GDM1 (cell line): ENCODE measurements around the gene ACSS3.
"Not testable (repeated sequence)": the region's sequence is repeated elsewhere in the genome, so short reads cannot be mapped to it uniquely, and the experiment has no call there.

Experiments
- DNase-seq: peaks from one replicate; lab custom pipeline; 2025; lab: John Stamatoyannopoulos, UW

ACSS3 gene, protein sequence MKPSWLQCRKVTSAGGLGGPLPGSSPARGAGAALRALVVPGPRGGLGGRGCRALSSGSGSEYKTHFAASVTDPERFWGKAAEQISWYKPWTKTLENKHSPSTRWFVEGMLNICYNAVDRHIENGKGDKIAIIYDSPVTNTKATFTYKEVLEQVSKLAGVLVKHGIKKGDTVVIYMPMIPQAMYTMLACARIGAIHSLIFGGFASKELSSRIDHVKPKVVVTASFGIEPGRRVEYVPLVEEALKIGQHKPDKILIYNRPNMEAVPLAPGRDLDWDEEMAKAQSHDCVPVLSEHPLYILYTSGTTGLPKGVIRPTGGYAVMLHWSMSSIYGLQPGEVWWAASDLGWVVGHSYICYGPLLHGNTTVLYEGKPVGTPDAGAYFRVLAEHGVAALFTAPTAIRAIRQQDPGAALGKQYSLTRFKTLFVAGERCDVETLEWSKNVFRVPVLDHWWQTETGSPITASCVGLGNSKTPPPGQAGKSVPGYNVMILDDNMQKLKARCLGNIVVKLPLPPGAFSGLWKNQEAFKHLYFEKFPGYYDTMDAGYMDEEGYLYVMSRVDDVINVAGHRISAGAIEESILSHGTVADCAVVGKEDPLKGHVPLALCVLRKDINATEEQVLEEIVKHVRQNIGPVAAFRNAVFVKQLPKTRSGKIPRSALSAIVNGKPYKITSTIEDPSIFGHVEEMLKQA

DNA sequence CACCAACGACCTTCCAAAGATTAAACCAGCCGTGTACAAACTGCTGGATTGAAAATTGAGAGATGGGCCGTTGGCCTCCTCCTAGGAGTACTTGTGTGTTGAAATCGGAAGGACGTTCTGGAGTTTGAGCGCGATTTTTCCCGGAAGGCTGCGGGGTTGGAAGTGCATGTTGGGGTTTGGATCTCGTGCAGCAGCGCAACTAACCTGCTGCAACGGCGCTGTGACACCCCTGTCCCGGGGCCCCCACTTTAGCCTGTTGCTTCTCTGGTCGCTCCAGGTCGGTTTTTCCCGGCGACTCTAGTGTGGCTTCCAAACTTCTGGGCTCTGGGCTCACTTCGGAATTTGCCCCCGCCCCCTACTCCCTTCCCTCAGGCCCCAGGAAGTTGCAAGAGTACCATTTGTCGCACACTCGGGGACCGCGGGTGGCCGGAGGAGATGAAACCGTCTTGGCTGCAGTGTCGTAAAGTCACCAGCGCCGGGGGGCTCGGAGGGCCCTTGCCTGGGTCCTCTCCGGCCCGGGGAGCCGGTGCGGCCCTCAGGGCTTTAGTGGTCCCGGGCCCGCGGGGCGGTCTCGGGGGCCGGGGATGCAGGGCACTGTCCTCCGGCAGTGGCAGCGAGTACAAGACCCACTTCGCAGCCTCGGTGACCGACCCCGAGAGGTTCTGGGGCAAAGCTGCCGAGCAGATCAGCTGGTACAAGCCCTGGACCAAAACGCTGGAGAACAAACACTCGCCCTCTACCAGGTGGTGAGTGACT lies at the start of gene ACSS3:
Gene ACSS3, plus strand, starts transcription at position 394 of the 756 bp plus-strand sequence. Its CDS starts 42 bp downstream, at position 436.
- DNase-seq = no peak

DNA sequence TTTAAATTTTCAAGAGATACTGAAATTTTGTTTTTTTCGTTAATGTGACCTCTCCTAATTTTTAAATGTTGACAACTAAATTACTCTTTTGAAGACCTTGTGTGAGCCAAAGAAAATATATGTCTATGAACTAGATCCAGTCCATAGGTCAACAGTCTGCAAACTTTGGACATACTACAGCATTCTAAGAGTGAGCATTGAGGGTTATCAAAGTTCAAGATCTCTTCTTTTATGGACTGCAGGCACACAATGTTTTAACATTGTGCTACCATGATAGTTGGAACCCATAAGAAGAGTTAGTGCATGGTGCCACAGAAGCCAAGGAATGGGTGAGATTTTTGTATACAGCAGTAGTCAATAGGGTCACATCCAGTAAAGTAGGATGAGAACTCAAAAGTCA lies 43.0 kb upstream of the ACSS3 start:
- no peak for DNase-seq

DNA sequence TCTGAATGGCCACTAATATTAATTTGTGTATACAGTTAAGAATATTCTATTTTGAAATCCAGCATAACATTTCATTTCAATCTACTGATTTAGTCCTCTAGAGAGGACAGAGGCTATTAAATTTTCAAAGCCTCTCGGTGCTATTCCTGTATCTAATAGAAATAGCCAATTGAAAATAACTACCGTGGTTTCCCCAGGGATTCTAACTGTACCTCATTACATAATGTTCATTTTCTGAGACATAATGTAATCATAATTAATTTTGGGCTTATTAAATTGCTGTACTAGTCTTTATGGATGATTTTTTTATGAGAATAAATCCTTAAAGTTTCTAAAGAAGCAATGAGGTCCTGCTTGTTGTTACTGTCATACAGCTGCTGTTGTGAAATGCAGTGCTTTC lies 38.6 kb upstream of the ACSS3 start:
- DNase-seq = no peak

DNA sequence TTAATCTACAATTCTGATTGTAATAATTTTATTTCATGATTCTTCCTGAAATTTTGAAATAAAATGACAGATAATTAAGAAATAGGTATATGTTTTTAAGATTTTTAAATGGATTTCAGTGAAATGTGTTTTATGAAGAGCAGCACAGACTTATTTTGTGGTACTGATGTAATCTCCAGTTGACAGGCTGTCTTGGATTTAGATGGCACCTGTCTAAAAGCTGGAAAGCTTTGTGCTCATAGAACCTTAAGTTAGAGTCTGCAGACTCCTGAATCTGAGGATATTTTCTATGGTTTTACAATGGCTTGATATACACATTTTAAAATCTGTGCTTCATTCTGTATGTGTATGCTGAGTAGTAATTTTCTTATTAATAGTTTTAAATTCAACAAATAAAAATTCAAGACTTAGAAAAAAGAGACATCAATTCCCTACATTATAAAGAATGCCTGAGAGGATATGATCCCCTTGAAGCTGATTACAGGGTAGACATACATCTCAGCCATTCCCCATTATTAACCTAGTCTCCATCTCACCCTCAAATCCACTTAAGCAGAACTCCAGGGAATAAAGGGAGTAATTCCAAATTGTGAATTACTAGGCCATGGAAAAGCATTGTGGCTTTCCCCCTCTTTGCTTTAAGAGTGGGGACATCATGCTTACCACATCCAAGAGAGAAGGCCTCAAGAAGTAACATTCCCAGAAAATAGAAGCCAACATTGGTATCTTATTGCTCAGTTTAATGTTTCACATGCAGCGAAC lies 33.7 kb upstream of the ACSS3 start:
- no peak for DNase-seq

DNA sequence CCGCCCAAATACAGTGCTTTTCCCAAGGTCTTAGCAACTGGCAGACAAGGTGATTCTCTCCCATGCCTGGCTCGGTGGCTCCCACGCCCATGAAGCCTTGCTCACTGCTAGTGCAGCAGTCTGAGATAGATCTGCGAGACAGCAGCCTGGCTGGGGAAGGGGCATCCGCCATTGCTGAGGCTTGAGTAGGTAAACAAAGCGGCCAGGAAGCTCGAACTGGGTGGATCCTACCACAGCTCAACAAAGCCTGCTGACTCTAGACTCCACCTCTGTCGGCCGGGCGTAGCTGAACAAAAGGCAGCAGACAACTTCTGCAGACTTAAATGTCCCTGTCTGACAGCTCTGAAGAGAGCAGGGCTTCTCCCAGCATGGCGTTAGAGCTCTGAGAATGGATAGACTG lies 12.9 kb upstream of the ACSS3 start:
- not testable (repeated sequence) for DNase-seq

DNA sequence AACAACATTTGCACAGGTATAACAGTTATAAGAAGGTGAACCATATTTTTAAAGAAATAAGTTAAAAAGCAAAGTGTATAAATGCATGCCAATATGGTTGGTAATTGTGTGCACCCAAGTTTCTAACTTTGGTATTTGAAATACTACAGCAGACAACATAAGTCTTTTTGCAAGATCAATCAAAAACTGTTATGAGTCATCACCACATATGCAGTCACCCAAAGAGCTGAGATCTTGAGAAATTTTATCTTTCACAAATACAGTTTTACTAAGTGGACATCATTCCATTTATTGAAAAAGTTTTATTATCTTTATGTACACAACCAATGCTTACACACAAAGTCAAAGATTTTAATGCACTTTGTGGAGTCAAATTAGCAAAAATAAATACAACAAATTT lies 7.0 kb upstream of the ACSS3 start:
- DNase-seq = no peak

DNA sequence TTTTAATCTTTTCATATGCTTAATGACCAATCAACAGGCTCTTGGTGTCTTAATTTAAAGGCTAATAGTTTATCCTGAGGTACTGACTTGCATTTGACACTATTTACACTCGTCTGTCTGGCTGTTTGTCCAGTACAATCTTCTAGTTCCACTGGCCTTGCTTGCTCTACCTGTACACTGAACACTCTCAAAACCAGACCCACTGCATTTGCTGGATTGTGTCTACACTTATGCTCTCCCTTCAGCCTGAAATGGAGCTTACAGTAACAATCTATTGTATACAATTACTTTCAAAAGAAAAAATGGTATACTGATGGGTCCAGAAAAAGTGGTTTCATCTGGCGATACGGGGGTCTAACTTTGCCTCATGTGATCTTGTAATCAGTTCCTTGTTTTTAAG lies 2.3 kb upstream of the ACSS3 start:
- no peak for DNase-seq

DNA sequence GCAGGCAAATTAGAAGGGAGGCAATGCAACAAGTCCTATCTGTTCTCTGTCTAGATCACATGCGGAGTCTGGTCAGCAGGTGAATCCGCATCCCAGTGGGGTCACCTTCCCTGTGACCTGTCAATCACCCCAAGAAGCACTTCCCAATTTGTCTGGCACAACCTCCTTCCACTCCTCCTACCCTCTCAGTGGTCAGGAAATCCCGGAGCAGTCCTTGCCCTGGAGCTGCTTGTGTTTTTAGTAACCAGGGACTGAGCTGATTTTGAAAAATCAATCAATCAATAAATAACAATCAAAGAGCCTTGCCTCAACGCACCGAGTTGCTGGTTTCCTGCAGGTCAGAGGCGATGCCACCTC lies 572 bp upstream of the ACSS3 start:
- no peak for DNase-seq

DNA sequence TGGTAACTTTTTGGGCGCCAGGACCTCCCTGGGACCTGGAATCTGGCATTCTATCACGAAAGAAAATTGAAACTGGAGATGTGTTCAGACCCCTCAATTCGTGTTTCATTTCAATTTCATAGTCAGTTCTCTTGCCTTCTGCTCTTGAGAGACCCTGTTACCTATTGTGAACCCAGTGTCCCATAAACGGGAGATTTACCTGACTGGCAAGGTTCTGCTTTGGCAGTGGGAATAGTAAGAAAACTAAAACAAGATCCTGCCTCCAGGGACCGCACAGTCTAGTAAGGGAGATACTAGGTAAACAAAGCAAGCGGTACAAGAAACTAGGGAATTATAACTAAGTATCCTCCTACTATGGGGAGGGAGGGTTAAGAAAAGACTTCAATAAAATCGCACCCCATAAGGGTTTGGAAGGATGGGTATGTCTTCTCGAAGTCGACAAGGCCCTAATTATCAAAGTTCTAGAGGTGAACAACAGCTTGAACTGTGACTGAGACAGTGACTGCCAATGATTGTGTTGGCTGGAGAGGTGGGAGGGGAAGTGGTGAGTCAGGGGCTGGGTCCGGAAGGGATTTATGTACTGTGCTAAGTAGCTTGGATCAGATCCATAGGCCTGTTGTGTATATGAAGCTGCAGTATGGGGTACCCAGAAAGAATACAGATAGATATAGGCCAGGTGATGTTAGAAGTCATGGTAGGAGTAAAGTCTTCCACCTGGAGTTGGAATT lies 754 bp downstream of the ACSS3 start:
- no peak for DNase-seq

DNA sequence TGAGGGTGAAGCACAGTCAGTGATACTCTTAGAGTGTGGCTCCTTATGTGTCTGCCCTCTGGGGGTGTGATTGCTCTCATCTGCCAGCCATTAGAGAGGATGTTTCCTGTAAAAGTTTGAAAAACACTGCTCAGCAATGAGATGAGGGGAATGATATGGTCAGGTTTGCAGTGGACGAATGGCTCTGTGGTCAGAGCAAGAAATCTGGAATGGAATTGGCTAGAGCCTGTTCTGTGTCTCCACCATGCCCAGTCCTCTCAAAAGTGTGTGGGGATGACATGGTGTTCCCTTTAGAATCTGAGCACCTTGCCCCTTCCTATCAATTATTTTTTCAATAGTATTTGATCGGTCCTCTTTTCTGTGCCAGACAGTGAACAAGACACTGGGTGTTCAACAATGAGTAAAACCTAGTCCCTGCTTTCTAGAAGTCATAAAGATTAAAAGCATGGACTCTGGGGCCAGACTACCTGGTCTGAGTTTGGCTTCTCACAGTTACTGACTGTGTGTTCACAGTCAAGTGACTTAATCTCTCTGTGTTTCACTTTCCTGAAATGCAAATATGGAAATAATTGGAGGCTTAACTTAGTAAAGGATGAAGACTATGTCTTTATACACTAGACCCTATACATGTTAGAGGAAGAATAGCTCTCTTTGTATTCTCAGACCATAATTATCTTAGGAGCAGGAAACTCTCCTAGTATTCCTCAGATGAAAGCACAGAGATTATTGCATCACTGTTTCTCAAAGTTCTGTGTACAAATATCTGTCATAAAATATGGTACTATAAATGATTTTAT lies 1.6 kb downstream of the ACSS3 start:
- DNase-seq = no peak

DNA sequence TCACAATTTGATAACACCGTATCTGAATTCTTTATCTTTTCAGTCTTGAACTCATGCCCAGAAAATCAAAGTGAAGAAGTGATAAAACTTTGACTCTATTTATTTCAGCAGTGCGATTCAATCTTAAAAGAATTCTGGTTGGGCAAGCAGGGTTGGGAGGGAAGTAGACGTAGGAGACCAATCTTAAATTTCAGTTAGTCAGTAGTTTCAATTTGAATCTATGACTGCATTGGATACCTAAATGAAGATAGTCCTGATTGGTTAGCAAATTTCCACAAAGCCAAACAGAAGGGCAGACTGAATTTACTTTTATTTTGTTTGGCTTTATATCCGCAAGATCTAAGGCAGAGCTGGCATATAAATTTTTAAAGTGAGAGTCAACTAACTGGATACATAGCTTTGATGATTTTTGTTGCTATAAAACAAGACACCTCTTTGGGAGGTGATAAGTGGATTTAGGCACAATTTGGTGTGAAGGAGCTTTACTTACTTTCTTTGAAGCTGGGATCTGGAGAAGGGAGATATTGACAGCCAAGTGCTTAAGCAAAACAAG lies 2.6 kb downstream of the ACSS3 start:
- no peak for DNase-seq

DNA sequence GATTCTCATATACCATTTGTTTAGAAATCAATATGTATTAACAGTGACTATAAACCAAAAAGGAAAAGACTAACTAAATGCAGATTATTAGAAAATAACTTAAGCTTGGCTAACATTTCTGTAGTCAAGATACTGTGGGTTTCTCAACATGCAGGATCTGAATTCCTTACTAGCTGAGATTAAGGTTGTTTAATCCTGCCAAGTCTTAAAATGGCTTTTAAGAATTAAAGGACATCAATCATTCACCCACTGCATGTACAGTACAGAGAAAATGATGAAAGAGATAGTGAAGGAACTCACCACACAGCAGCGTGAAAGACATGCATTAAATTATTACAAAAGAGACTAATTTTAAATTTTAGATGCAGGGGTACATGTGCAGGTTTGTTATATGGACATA lies 3.8 kb downstream of the ACSS3 start:
- DNase-seq = no peak

DNA sequence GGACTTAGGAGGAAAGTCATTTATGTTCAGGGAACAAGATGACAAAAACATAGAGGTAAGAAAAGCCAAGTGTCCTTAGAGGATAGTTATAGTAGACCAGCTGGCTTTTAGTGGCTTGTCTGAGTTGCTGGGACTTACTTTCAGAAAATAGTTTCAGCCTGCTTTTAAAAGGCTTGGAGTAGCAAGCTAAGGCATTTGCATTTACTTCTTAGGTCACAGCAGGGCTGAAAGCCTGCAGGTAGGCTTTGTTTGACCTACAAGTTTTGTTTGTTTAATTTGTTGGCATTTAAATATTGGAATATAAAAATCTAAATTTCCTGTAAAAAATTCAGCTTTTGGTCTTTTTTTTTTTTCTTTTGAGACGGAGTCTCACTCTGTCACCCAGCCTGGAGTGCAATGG lies 5.1 kb downstream of the ACSS3 start:
- no peak for DNase-seq

DNA sequence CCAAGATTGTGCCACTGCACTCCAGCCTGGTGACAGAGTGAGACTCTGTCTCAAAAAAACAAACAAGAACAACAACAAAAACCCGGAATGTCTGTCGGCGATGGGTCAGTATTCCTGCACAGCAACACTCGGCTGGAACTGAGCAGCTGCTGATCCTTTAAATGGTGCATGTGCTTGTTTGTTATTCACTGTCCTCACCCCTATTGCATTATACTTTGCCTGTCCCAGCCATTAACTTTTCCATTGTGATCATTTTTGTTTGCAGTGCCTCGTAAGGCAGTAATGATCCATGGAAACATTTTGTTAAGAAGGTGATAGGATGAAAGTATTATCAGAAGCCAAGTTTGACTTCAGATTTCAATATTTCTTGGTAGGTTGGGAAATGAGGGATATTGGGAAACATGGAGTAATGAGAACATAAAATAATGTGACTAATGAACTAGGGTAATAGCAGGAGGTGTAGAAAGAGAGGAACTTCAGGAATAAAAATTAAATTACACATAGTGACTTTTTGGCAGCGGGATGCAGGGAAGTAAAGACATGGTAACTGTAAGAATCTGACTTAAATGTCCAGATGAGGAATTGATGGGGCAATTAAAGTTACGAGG lies 6.1 kb downstream of the ACSS3 start:
- DNase-seq = no peak

DNA sequence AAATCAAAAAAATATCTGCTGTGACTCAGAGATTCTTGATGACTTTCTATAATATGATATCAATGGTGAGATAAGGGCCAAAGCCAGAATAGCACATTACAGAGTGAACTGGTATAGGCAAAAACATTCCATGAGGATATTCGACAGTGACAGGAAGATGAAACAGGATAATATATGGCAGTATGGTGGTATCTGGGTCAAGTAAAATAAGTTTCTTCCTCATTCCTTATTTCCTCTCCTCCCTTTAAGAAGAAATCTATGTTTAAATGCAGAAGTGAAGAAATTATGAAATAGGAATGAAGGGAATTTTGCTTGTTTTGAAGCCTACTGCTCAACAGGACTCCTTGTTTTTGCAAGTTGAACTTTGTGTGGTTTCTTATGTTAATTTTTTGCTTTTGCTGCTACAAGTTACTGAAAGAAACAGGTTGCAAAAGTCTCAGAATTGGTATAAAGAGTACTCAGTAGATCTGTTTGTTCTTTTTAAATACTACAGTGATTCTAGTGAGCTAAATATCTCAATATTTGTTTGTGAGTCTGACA lies 7.0 kb downstream of the ACSS3 start:
- DNase-seq = no peak

DNA sequence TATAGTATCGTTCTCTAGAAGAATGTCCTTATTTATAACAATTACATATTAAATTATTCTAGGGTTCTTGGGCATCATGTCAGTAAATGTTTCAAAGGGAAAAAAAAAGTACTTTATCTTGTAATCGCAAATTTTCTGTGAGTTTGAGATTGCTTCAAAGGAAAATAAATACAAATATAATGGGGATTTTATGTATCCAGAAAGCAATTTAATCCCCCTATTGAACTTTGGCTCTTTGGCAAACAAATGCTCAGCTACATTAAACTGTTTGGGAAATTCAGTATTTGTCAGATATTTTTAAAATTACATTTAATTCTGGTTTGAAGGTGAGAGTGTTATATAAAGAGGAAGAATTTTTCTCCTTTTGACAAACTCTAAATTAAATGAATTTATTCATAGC lies 8.0 kb downstream of the ACSS3 start:
- no peak for DNase-seq

DNA sequence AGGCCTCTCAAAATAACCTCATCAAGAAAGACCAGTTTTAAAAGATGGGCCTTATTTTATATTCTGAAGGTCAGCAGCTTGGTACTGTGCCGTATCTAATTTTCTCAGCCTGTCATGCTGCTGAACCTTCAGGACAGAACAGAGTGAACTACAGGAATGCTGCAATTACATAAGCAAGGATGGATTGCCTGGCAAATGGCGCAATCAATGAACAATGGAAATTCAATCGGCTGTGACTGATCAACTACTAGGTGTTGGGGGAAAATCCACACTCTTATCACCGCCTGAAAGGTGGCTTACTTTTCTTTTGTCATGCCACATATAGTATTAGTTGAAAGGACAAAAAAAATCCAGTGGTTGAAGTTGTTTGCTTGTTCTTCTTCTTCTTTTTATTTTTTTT lies 8.5 kb downstream of the ACSS3 start:
- DNase-seq = no peak

DNA sequence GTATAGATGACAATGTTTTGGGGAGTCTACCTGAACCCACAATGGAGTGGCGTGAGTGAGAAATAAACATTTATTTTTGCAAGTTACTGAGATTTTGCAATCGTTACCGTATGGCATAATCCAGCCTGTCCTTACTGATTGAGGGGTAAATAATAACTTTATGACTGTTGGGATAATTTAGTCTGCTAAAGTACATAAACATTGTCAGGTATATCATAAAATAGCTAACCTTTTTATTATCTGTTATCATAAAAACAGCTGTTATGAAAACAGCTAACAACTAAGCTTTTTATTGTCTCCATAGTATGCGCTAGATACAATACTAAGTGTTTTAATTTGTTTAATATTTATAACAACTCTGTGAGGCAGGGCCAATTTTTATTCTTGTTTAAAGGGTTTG lies 10.3 kb downstream of the ACSS3 start:
- DNase-seq = no peak

DNA sequence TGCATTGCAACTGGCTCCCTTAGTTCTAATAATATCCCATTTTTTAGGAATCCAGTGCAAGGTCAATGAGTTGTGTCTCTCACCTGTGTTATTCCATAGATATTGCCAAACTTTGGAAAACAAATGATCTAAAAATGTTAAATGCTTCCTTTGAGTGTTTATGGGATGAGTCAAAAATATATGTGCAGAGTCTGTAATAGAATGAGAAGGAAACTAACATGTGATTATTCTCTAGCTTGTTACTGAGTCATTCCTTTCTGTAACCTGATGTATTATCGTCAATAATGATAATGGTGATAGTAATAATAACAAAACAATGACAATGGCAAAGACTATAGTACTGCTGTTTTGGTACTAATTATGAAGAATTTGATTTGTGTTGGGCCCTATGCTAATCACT lies 11.5 kb downstream of the ACSS3 start:
- DNase-seq = no peak

DNA sequence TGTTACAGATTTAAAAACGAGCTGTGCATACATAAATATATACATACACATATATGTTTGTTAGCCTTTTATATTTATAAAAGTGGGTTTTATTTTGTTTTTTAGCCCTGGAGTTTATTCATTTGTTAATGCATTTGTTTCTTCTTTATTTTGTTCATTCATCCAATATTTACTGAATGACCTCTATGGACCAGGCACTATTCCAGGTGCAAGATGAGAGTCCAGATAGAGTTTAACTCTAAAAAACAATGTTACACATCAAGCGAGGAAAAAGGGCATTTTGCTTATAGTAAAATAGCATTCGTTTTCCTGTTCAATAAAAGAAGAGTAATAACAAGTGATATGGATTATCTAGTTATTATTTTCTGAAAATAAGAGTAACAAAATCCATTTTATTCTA lies 14.2 kb downstream of the ACSS3 start:
- no peak for DNase-seq
